ENCODE results near the gene ETNK2.

DNA sequence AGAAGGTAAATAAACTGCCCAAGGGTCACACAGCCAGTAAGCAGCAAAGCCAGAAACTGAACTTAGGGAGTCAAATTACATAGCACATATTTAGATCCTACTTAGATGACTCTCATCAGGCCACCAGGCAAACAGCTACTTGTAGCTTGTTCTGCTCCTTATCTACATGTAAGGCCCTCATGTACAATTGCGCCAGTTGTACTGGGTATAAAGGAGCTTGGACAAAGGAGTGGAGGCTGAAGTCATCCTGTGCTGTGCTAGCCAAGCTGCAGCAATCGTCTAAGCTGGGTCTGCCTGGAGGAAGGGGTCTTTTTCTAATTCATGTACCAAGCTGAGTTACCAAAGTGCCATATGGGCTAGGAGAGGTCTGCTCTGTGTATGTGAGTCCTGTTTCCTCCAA lies 12.8 kb downstream of the ETNK2 start:
- TF ChIP-seq, protein P1, sequence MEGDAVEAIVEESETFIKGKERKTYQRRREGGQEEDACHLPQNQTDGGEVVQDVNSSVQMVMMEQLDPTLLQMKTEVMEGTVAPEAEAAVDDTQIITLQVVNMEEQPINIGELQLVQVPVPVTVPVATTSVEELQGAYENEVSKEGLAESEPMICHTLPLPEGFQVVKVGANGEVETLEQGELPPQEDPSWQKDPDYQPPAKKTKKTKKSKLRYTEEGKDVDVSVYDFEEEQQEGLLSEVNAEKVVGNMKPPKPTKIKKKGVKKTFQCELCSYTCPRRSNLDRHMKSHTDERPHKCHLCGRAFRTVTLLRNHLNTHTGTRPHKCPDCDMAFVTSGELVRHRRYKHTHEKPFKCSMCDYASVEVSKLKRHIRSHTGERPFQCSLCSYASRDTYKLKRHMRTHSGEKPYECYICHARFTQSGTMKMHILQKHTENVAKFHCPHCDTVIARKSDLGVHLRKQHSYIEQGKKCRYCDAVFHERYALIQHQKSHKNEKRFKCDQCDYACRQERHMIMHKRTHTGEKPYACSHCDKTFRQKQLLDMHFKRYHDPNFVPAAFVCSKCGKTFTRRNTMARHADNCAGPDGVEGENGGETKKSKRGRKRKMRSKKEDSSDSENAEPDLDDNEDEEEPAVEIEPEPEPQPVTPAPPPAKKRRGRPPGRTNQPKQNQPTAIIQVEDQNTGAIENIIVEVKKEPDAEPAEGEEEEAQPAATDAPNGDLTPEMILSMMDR (conservative IDR thresholded peaks at IDR 0.05; ENCODE audit: low read length) = no peak
- TF ChIP-seq EZH2phosphoT487 (IDR thresholded peaks at IDR 0.05; ENCODE audit: borderline replicate concordance, low read depth, low read length) = no peak

All from OCI-LY7 (cell line).